ENCODE results near the gene FLNB. TPM values are rescaled to one million over a fixed set of nuclear protein-coding genes. Genes with fewer than 3 reads are reported as not detected.

The FLNB gene
- total RNA-seq, 1 donor from 2014 or later = 30.0 TPM

- no peak for ATAC-seq (ENCODE audit: poor library complexity)
- intact Hi-C loops (cut with DNase I) = no loop called here
- no peak for DNase-seq
Observed at GRCh38 chr3:58022490-58022889, 14.3 kb downstream of the FLNB start.

GRCh38 chr3:58023531-58023930 is 15.3 kb downstream of the FLNB start:
- no peak for DNase-seq
- no peak for ATAC-seq (ENCODE audit: poor library complexity)
- intact Hi-C loops (cut with DNase I) = no loop called here

- ATAC-seq (ENCODE audit: poor library complexity) (no peak), DNase-seq (no peak)
- intact Hi-C loops (cut with DNase I) = no loop called here
Observed at GRCh38 chr3:58025406-58025805, 17.2 kb downstream of the FLNB start.

GRCh38 chr3:58025837-58026569 is 17.8 kb downstream of the FLNB start:
- no peak for DNase-seq

GRCh38 chr3:58026598-58026997 is 18.4 kb downstream of the FLNB start:
- intact Hi-C loops (cut with DNase I) = no loop called here
- ATAC-seq (ENCODE audit: poor library complexity) (no peak), DNase-seq (no peak)

More at GRCh38 chr3:58025837-58026569, 17.8 kb downstream of the FLNB start:
- intact Hi-C loops (cut with DNase I) = no loop called here
- ATAC-seq (ENCODE audit: poor library complexity) = peak; percentile 50

- DNase-seq (no peak), ATAC-seq (ENCODE audit: poor library complexity) (no peak)
- intact Hi-C loops (cut with DNase I) = no loop called here
Observed at GRCh38 chr3:58027704-58028317, 19.6 kb downstream of the FLNB start.

GRCh38 chr3:58028902-58029301 is 20.7 kb downstream of the FLNB start:
- ATAC-seq (ENCODE audit: poor library complexity) = no peak
- DNase-seq = no peak
- intact Hi-C loops (cut with DNase I) = no loop called here

- DNase-seq (no peak), ATAC-seq (ENCODE audit: poor library complexity) (no peak)
- intact Hi-C loops (cut with DNase I) = no loop called here
Observed at GRCh38 chr3:58029842-58030584, 21.8 kb downstream of the FLNB start.

- no peak for ATAC-seq (ENCODE audit: poor library complexity)
- intact Hi-C loops (cut with DNase I) = no loop called here
Observed at GRCh38 chr3:58032186-58032585, 24.0 kb downstream of the FLNB start.

GRCh38 chr3:58034738-58035523 is 26.7 kb downstream of the FLNB start:
- ATAC-seq (ENCODE audit: poor library complexity) = no peak

More at GRCh38 chr3:58032186-58032585, 24.0 kb downstream of the FLNB start:
- no peak for DNase-seq

GRCh38 chr3:58035524-58036255 is 27.5 kb downstream of the FLNB start:
- intact Hi-C loops (cut with DNase I) = no loop called here
- DNase-seq (no peak), ATAC-seq (ENCODE audit: poor library complexity) (no peak)

More at GRCh38 chr3:58034738-58035523, 26.7 kb downstream of the FLNB start:
- intact Hi-C loops (cut with DNase I) = no loop called here
- no peak for DNase-seq

GRCh38 chr3:58036293-58037032 is 28.2 kb downstream of the FLNB start:
- intact Hi-C loops (cut with DNase I) = no loop called here
- no peak for DNase-seq
- ATAC-seq (ENCODE audit: poor library complexity) = no peak

- ATAC-seq (ENCODE audit: poor library complexity) = no peak
- no peak for DNase-seq
- intact Hi-C loops (cut with DNase I) = no loop called here
Observed at GRCh38 chr3:58037141-58037910, 29.1 kb downstream of the FLNB start.

GRCh38 chr3:58038675-58039292 is 30.6 kb downstream of the FLNB start:
- ATAC-seq (ENCODE audit: poor library complexity) = no peak
- intact Hi-C loops (cut with DNase I) = no loop called here

GRCh38 chr3:58039601-58040000 is 31.4 kb downstream of the FLNB start:
- ATAC-seq (ENCODE audit: poor library complexity) = no peak
- intact Hi-C loops (cut with DNase I) = no loop called here
- DNase-seq = no peak

More at GRCh38 chr3:58038675-58039292, 30.6 kb downstream of the FLNB start:
- DNase-seq = no peak

- ATAC-seq (ENCODE audit: poor library complexity) (no peak), DNase-seq (no peak)
- intact Hi-C loops (cut with DNase I) = no loop called here
Observed at GRCh38 chr3:58041182-58041825, 33.1 kb downstream of the FLNB start.
